Endothelial cell of umbilical vein (primary cell): Measurements from ENCODE around the gene ERBB4. TPM values are rescaled to one million over a fixed set of nuclear protein-coding genes. Genes with fewer than 3 reads are reported as not detected.

Experiments
- BruUV-seq: library from RNA; stranded (reverse); fragments of 400-500 nt; replicated peaks from 2 replicates; lab custom pipeline; 2021; lab: Mats Ljungman, UMichigan
- CTCF ChIA-PET: fragments of 300-600, 350-600 bp; sonication (Branson Sonifier 250); formaldehyde crosslinking; loops from one replicate; lab custom pipeline; 2021; ENCODE audit warnings: antibody characterized with exemption, inconsistent platforms; lab: Charles Lee
- POLR2A ChIA-PET: fragments of 300-600, 350-600 bp; sonication (Branson Sonifier 250); formaldehyde crosslinking; loops from one replicate; lab custom pipeline; 2021; ENCODE audit warnings: antibody characterized with exemption, inconsistent platforms; lab: Charles Lee
- DNase-seq: peaks from one replicate; pipeline ENCODE4 v3.0.0-alpha.2; 2011; ENCODE audit warnings: low read depth, low spot score
- FAIRE-seq: peaks from 2 replicates; lab custom pipeline; 2011; peaks lifted over from hg19 to GRCh38; lab: Jason Lieb, UNC
- H2AFZ ChIP-seq: 2 replicates; pipeline ENCODE4 v1.6.0; 2012; ENCODE audit warnings: low read depth, low read length, control low read depth, inconsistent platforms
- H3K27ac ChIP-seq: 2 replicates; pipeline ENCODE4 v1.5.1; 2011; ENCODE audit warnings: low read depth, mild to moderate bottlenecking, control low read depth, low read length, moderate library complexity; ENCODE audit not compliant: insufficient read depth
- H3K27me3 ChIP-seq, 2 experiments: 2 replicates each; pipeline versions ENCODE4 v1.6.0 to v1.6.1; 2011; ENCODE audit warnings: low read length in 2 of 2, mixed read lengths in 1 of 2; ENCODE audit not compliant: control insufficient read depth in 2 of 2, insufficient read depth in 2 of 2
- H3K36me3 ChIP-seq, 2 experiments: 2 replicates in 1 of 2; 3 replicates in 1 of 2; pipeline ENCODE4 v1.5.1; 2011; ENCODE audit warnings: low read length in 2 of 2, mild to moderate bottlenecking in 1 of 2, moderate library complexity in 1 of 2; ENCODE audit not compliant: control insufficient read depth in 2 of 2, insufficient read depth in 2 of 2; ENCODE audit errors: extremely low read depth in 1 of 2
- H3K4me1 ChIP-seq: 3 replicates; pipeline ENCODE4 v1.5.1; 2011; ENCODE audit warnings: mild to moderate bottlenecking, low read length; ENCODE audit not compliant: control insufficient read depth, insufficient read depth; ENCODE audit errors: extremely low read depth
- H3K4me2 ChIP-seq: 2 replicates; pipeline ENCODE4 v1.6.1; 2011; ENCODE audit warnings: low read length, control low read depth, mixed read lengths; ENCODE audit not compliant: insufficient read depth
- H3K4me3 ChIP-seq, 3 experiments: fragments of 200-600 bp in 1 of 3; sonication (generic), shearing (Covaris generic) in 1 of 3; replicated peaks in 1 of 3; 2 replicates each; pipeline ENCODE4 v1.5.1; 2011 to 2016; ENCODE audit warnings: control low read depth in 3 of 3, low read length in 3 of 3, mild to moderate bottlenecking in 2 of 3, inconsistent platforms in 1 of 3, low read depth in 1 of 3, moderate library complexity in 1 of 3; ENCODE audit not compliant: insufficient read depth in 1 of 3
- H3K79me2 ChIP-seq: 2 replicates; pipeline ENCODE4 v1.6.0; 2012; ENCODE audit warnings: low read length, inconsistent platforms; ENCODE audit not compliant: control insufficient read depth, insufficient read depth
- H3K9ac ChIP-seq: replicated peaks from 2 replicates; pipeline ENCODE3; 2011; ENCODE audit warnings: low read length, control low read depth; ENCODE audit not compliant: insufficient read depth; ENCODE audit errors: extremely low read depth
- H3K9me1 ChIP-seq: replicated peaks from 3 replicates; pipeline ENCODE4 v1.6.0; 2011; ENCODE audit warnings: mild to moderate bottlenecking, low read length; ENCODE audit not compliant: control insufficient read depth, insufficient read depth; ENCODE audit errors: extremely low read depth
- H3K9me3 ChIP-seq: replicated peaks from 2 replicates; pipeline ENCODE4 v1.5.1; 2012; ENCODE audit warnings: low read length, inconsistent platforms; ENCODE audit not compliant: control insufficient read depth, insufficient read depth
- H4K20me1 ChIP-seq: replicated peaks from 2 replicates; pipeline ENCODE3; 2011; ENCODE audit warnings: mild to moderate bottlenecking, low read length; ENCODE audit not compliant: control insufficient read depth, insufficient read depth; ENCODE audit errors: extremely low read depth
- CTCF ChIP-seq, 2 donors: IDR thresholded peaks; 1 replicate in 1 of 2; 2 replicates in 1 of 2; pipeline ENCODE4 v1.5.1; 2011; ENCODE audit warnings: low read length in 2 of 2, mild to moderate bottlenecking in 2 of 2, moderate library complexity in 2 of 2, control low read depth in 1 of 2, inconsistent platforms in 1 of 2, low read depth in 1 of 2; ENCODE audit not compliant: insufficient read depth in 1 of 2; ENCODE audit errors: extremely low read depth in 1 of 2
- EZH2 ChIP-seq: IDR thresholded peaks from 2 replicates; pipeline ENCODE4 v1.6.1; 2012; ENCODE audit warnings: borderline replicate concordance, low read depth, mild to moderate bottlenecking, moderate library complexity, low read length, inconsistent platforms; ENCODE audit not compliant: severe bottlenecking
- FOS ChIP-seq: IDR thresholded peaks from 2 replicates; pipeline ENCODE4 v1.6.1; 2011; ENCODE audit warnings: mild to moderate bottlenecking, low read length, moderate library complexity, borderline replicate concordance; ENCODE audit not compliant: insufficient read depth
- GATA2 ChIP-seq: IDR thresholded peaks from 2 replicates; pipeline ENCODE4 v1.7.0; 2011; ENCODE audit warnings: low read depth, mild to moderate bottlenecking, moderate library complexity, mixed read lengths, low read length; ENCODE audit not compliant: insufficient read length, insufficient read depth
- JUN ChIP-seq: IDR thresholded peaks from 2 replicates; pipeline ENCODE4 v1.6.1; 2011; ENCODE audit warnings: borderline replicate concordance, low read depth; ENCODE audit not compliant: insufficient read length, insufficient read depth
- MAX ChIP-seq: IDR thresholded peaks from 2 replicates; pipeline ENCODE4 v1.6.1; 2011; ENCODE audit not compliant: insufficient read depth, insufficient read length
- MYC ChIP-seq: IDR thresholded peaks from one replicate; pipeline ENCODE4 v1.6.1; 2011; ENCODE audit warnings: mild to moderate bottlenecking, low read depth, low read length
- POLR2A ChIP-seq: IDR thresholded peaks from 2 replicates; pipeline ENCODE4 v1.6.1; 2012; ENCODE audit warnings: low read depth, mild to moderate bottlenecking, control low read depth, low read length
- POLR2AphosphoS5 ChIP-seq: IDR thresholded peaks from 2 replicates; pipeline ENCODE4 v1.6.1; 2012; ENCODE audit warnings: low read depth, mild to moderate bottlenecking, control low read depth, low read length, moderate library complexity; ENCODE audit not compliant: insufficient read depth
- dilution Hi-C: fragments of 300-500 bp; cut with MboI; formaldehyde crosslinking; loops from one replicate; pipeline ENCODE4 v1.15.0; 2019; ENCODE audit warnings: low sequenced_read_pairs; ENCODE audit not compliant: extremely low pct_ligation_motif_present
- intact Hi-C: fragments of 100-400 bp; cut with micrococcal nuclease; formaldehyde crosslinking; loops from one replicate; pipeline ENCODE4 v1.10.0; 2022
- polyA plus RNA-seq, 4 experiments: library from polyadenylated mRNA; depleted of rRNA in 3 of 4; stranded (reverse) in 3 of 4; unstranded in 1 of 4; fragments of >200 nt; gene quantifications; 2 replicates each; pipeline versions ENCODE4 v1.2.1 to v1.2.3, GENCODE V29; 2011 to 2012; ENCODE audit warnings: missing spikeins in 1 of 4
- total RNA-seq: library from RNA; stranded (reverse); gene quantifications from 2 replicates; pipeline ENCODE4 v1.2.3, GENCODE V29; 2021

The ERBB4 gene
- total and polyA plus RNA-seq, 2 donors (not counting 3 experiments of a cell fraction or from before 2014, with no cell fraction given) = 0.01 to 0.27 TPM

DNA sequence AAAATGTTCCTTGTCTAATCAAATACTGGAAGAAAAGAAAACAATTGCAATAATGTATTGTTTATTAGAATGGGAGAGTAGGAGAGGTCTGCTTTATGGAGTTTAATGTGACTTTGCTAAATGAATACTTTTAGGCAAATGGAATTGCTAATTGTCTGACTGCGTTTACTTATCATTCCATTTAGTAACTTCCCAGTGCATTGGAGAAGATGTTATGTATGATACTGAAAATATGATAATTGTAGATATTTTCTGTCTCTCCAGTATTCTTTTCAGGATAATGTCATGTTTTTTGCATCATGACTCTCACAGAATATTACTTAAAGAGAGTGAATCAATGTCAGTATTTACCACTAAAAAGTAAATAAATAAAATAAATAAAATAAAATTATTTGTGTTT is 8.1 kb upstream of the ERBB4 start:
- Histone ChIP-seq H3K9me3 (no peaks in the 10 kb centered on the region), H3K9ac (no peak overlapping the region), H3K27me3 (no peaks in the 10 kb centered on the region), H3K36me3 (no peaks in the 10 kb centered on the region), H3K4me2 (no peak overlapping the region), H3K79me2 (no peaks in the 10 kb centered on the region), H3K9me1 (no peaks in the 10 kb centered on the region), H3K27ac (no peak overlapping the region), H4K20me1 (no peaks in the 10 kb centered on the region), H2AFZ (no peak overlapping the region), H3K4me1 (no peaks in the 10 kb centered on the region), H3K4me3 (no peak overlapping the region)
- intact Hi-C loops = loop anchor here (5.0 kb wide), 1 partner anchor 399 kb away; no protein-coding TSS in a partner anchor
- ChIA-PET CTCF (interaction anchor here (1.3 kb wide), 1 partner anchor 13 kb away, joined by 3 read pairs; no protein-coding TSS in a partner anchor), POLR2A (no interaction called here)
- no TSS peak for BruUV-seq
- dilution Hi-C loops = no loop called here
- DNase-seq = no peak
- no peak for FAIRE-seq
- TF ChIP-seq JUN (no peak), MAX (no peak), GATA2 (no peak), MYC (no peak), CTCF (IDR thresholded peaks at IDR 0.05; ENCODE audit: extremely low read depth in 1 of 2, insufficient read depth in 1 of 2, low read depth in 1 of 2, low read length in 2 of 2) (no peak), FOS (no peak), EZH2 (no peak), POLR2AphosphoS5 (no peak), POLR2A (no peak)
